GM19239 (cell line): ENCODE results near the gene TTC17.
"Not testable (repeated sequence)": the region's sequence is repeated elsewhere in the genome, so short reads cannot be mapped to it uniquely, and the experiment has no call there.

ENCODE experiments used
- DNase-seq: peaks from one replicate; pipeline ENCODE4 v3.0.0; 2011; ENCODE audit warnings: low spot score; ENCODE audit not compliant: insufficient read length
- FAIRE-seq: peaks from 2 replicates; lab custom pipeline; 2011; peaks lifted over from hg19 to GRCh38; lab: Jason Lieb, UNC

Gene TTC17, protein sequence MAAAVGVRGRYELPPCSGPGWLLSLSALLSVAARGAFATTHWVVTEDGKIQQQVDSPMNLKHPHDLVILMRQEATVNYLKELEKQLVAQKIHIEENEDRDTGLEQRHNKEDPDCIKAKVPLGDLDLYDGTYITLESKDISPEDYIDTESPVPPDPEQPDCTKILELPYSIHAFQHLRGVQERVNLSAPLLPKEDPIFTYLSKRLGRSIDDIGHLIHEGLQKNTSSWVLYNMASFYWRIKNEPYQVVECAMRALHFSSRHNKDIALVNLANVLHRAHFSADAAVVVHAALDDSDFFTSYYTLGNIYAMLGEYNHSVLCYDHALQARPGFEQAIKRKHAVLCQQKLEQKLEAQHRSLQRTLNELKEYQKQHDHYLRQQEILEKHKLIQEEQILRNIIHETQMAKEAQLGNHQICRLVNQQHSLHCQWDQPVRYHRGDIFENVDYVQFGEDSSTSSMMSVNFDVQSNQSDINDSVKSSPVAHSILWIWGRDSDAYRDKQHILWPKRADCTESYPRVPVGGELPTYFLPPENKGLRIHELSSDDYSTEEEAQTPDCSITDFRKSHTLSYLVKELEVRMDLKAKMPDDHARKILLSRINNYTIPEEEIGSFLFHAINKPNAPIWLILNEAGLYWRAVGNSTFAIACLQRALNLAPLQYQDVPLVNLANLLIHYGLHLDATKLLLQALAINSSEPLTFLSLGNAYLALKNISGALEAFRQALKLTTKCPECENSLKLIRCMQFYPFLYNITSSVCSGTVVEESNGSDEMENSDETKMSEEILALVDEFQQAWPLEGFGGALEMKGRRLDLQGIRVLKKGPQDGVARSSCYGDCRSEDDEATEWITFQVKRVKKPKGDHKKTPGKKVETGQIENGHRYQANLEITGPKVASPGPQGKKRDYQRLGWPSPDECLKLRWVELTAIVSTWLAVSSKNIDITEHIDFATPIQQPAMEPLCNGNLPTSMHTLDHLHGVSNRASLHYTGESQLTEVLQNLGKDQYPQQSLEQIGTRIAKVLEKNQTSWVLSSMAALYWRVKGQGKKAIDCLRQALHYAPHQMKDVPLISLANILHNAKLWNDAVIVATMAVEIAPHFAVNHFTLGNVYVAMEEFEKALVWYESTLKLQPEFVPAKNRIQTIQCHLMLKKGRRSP

DNA sequence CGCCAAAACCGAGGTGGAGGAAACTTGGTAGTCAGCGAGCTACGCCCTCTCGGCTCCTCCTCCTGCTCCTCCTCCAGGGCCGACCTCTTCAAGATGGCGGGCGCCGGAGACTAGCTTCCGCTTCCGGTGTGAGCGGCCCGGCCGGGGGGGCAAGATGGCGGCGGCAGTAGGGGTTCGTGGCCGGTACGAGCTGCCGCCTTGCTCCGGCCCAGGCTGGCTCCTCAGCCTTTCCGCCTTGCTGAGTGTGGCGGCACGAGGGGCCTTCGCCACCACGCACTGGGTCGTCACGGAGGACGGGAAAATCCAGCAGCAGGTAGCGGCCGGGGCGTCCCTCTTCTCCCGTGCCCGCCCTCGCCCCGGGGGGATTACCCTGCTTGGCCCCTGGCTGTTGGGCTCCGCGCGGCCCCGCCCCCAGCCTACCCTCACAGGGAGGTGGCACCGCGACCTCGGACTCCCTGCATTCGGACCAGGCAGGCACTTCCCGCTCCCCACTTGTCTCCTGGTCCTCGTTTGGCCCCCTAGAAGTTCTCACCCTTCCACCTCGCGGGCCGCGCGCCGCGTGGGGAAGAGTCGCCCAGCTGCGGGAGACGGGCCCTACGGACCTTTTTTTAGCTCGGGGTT lies at the start of gene TTC17:
TSS of gene TTC17 (plus strand) at position 120 of the 621 bp plus-strand sequence. CDS start at position 155, 35 bp downstream.
- FAIRE-seq = peak; percentile 97
- DNase-seq = peak; percentile 83

- FAIRE-seq (peak; percentile 97), DNase-seq (peak; percentile 58)
Measured at GRCh38 chr11:43311791-43312607, 46.7 kb upstream of the TTC17 start, which contains the start of gene API5. API5 (plus strand) TSS chr11:43311996; CDS start chr11:43312128, 132 bp downstream.

- no peak for FAIRE-seq
- no peak for DNase-seq
Measured at GRCh38 chr11:43315966-43316365, 42.8 kb upstream of the TTC17 start.

DNA sequence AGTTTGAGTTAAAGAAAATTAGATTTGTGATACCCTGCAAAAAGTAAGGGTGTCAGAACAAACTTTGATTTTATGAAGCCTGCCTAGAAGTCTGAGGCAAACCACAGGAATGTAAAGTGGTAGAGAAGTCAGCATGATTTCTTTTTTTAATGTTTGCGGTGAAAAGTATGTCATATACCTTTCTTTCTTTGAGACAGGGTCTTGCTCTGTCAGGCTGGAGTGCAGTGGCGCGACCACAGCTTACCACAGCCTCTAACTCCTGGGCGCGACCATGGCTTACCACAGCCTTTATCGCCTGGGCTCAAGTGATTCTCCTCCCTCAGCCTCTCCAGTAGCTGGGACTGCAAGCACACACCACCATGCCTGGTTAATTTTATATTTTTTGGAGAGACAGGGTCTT lies 42.3 kb upstream of the TTC17 start:
- no peak for DNase-seq
- no peak for FAIRE-seq

DNA sequence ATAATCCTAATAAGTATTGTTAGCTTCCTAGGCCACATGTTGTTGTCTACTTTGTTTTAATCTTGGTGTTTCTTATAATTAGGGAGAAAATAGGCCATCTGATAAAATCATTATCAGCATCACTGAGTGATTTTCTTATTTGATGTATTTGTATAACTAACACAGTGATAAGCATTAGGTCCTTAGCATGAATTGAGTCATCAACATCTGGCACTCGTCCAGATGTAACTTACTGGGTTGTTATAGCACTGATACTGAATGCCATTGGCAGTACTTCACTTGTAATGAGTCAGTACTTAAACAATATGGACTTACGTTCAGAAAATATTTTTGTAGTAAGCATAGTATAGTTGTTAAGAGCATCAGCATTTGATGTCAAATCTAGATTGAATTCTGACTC lies 30.7 kb upstream of the TTC17 start:
- no peak for FAIRE-seq

DNA sequence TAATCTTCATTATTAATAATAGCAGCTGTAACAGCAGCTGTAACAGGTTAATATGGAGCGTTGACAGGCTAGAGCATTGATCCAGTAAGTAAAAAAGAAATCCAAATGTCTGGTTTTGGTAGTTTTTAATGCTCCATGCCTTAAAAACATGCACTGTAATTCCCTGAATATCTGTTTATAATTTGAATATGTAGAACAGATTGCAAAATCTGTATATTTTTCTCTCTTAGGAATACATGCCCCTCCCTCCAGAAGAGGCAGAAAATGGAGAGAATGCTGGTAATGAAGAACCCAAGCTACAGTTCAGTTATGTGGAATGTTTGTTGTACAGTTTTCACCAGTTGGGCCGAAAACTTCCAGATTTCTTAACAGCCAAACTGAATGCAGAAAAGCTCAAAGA lies 30.2 kb upstream of the TTC17 start:
- DNase-seq = no peak
- FAIRE-seq = no peak

More for the DNA sequence above, 30.7 kb upstream of the TTC17 start:
- no peak for DNase-seq

- FAIRE-seq (no peak), DNase-seq (no peak)
Measured at GRCh38 chr11:43341159-43341558, 17.6 kb upstream of the TTC17 start.

- not testable (repeated sequence) for DNase-seq, FAIRE-seq
Measured at GRCh38 chr11:43351426-43351825, 7.3 kb upstream of the TTC17 start.

DNA sequence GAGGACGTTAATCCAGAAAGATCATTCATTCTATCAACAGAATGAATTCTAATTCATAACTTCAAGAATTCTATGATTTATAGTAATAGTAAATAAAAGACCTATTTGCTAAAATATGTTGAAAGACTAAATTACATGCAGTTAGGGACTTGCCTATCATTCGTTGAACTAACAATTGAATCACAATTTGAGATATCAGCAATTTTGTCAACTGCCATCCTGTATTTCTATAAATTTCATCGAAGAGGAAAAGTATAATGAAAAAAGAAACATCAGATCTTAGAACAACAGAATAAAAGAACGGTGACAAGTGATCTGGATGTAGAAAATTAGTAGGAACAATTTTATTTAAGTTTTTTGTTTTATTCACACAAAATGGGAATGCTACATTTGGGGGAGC lies 4.4 kb upstream of the TTC17 start:
- DNase-seq (no peak), FAIRE-seq (no peak)

GRCh38 chr11:43356336-43356735 lies 2.4 kb upstream of the TTC17 start:
- no peak for FAIRE-seq
- DNase-seq = no peak

GRCh38 chr11:43358279-43358800 lies 380 bp upstream of the TTC17 start:
- FAIRE-seq = no peak
- no peak for DNase-seq

DNA sequence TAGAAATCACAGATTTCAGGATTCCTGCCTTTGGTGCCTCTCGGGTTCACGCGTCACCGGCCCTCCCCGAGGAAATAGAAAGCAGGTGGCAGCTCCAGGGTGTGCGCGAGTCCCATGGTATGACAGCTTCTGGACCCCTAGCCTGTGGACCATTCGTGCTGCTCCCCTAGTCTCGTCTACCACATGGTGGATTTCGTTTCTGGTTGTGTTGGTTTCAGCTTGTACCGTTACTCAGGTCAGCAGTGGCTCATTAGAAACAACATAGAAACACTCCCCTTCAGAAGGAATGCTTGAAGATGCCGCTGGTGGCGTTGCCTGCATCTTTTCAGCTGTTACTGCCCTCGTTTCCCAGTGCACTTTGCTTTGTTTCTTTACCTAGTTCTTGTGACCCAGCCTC lies 700 bp downstream of the TTC17 start:
- FAIRE-seq (peak; percentile 96), DNase-seq (peak; percentile 12)

DNA sequence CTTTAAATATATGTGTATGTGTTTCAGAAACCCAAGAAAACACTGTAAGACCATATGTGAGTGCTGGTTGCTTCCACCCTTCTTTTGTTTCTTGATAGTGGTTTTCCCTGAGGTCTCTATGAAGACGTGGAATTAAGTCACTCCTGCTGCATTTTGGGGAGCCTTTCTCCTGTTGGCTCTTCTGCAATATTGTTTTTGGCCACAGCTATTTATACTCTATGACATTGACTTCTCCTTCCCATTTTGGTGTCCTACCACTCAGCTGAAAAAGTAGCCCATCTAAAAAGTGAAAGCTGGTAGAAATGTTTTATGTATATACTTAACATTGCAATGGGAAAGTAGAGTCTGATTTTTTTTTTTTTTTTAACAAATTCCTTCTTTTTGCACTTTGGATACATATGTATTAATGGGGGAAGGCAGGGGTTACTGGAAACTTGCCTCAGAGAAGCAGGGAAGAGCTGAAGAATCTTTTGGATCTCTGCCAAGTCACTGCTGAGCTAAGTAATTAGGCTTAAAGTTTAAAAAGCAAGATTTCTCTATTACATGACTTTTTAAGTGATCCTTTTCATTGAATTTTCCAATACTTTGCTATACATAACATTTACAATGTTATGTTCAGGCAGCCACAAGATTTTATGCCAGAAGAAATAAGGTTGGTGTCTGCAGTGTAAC lies 1.8 kb downstream of the TTC17 start:
- no peak for FAIRE-seq

GRCh38 chr11:43366677-43367076 lies 8.0 kb downstream of the TTC17 start:
- DNase-seq (no peak), FAIRE-seq (no peak)

More for the DNA sequence above, 1.8 kb downstream of the TTC17 start:
- no peak for DNase-seq

DNA sequence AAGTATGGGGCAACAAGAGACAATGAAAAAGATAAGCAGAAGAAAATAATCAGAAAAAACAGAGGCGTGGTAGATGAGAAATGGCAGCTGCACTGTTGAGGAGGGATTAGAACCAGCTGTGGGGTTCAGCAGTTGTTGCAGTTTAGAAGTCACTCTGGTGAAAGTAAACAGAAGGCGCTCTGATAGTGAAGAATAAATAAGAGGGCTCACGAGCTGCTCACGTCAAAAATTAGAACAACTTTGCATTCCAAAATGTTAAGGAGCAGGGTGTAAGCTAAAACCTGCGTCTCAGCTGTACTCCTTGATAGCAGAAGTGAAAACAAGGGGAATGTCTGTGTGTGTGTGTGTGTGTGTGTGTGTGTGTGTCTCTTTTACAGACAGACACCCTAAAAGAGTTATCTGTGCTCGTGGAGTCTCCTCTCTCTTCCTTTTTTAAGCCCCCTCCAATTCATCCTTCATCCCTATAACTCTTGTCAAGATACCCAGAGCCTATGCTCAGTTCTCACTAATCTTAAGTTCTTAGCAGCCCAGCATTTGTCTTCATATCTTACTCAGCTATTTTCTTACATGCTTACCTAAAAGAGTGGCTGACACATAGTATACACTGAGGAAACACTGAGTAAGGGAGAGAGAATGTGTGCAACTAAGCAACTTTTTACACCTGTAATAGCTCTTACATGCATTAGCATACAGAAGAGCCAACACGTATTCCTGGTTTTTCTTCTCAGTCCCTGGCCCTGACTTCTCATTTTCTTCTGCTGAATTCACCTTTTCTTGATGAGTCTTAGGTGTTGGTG lies 8.9 kb downstream of the TTC17 start:
- no peak for DNase-seq
- FAIRE-seq = peak; percentile 18

DNA sequence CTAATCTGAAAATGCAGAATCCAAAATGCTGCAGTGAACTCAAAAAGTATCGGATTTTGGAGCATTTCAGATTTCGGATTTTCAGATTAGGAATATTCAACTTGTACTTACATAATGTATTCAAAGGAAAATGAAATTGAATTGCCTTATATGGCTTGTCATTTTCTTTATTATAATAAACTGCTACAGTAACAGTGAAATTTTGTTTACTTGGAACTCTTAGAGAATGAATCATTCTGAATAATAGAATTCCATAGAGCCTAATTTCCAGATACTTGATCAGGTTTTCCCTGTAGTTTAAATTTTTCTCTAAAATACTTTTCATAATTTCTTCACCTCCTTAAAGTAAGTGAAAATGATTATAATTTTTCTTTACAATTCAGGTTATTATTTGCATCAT lies 17.3 kb downstream of the TTC17 start:
- DNase-seq = no peak
- FAIRE-seq = no peak

GRCh38 chr11:43376594-43376993 lies 17.9 kb downstream of the TTC17 start:
- no peak for DNase-seq
- no peak for FAIRE-seq

- no peak for FAIRE-seq
- no peak for DNase-seq
Measured at GRCh38 chr11:43377389-43377788, 18.7 kb downstream of the TTC17 start.
